HG03135 (cell line): Measurements from ENCODE around the gene BACE1-AS.

Experiments
- ATAC-seq: cut with Tn5 transposase; IDR thresholded peaks from one replicate; pipeline ENCODE4 v1.9.1; 2021; ENCODE audit warnings: mild to moderate bottlenecking, moderate library complexity; ENCODE audit not compliant: unreplicated experiment

BACE1-AS gene

GRCh38 chr11:117289795-117290194 is 1.4 kb upstream of the BACE1-AS start:
- no peak for ATAC-seq

- ATAC-seq = no peak
Measured at GRCh38 chr11:117292616-117293015, 1.5 kb downstream of the BACE1-AS start.

- no peak for ATAC-seq
Measured at GRCh38 chr11:117295438-117296137, 4.4 kb downstream of the BACE1-AS start.

GRCh38 chr11:117296881-117297280 is 5.7 kb downstream of the BACE1-AS start:
- ATAC-seq = no peak

GRCh38 chr11:117298195-117298594 is 7.0 kb downstream of the BACE1-AS start:
- ATAC-seq = no peak

- no peak for ATAC-seq
Measured at GRCh38 chr11:117299351-117300282, 8.5 kb downstream of the BACE1-AS start.

- no peak for ATAC-seq
Measured at GRCh38 chr11:117300283-117300663, 9.1 kb downstream of the BACE1-AS start.

GRCh38 chr11:117300773-117301172 is 9.6 kb downstream of the BACE1-AS start:
- ATAC-seq = no peak

- ATAC-seq = no peak
Measured at GRCh38 chr11:117302228-117302627, 11.1 kb downstream of the BACE1-AS start.

GRCh38 chr11:117303101-117303500 is 12.0 kb downstream of the BACE1-AS start:
- no peak for ATAC-seq

GRCh38 chr11:117303646-117304315 is 12.6 kb downstream of the BACE1-AS start:
- no peak for ATAC-seq

- no peak for ATAC-seq
Measured at GRCh38 chr11:117305145-117305544, 14.0 kb downstream of the BACE1-AS start.

- no peak for ATAC-seq
Measured at GRCh38 chr11:117309310-117309709, 18.2 kb downstream of the BACE1-AS start.

GRCh38 chr11:117313091-117313490 is 21.9 kb downstream of the BACE1-AS start:
- ATAC-seq = no peak

- ATAC-seq = no peak
Measured at GRCh38 chr11:117313828-117314768, 23.0 kb downstream of the BACE1-AS start.

- ATAC-seq = no peak
Measured at GRCh38 chr11:117314840-117315239, 23.7 kb downstream of the BACE1-AS start.

- no peak for ATAC-seq
Measured at GRCh38 chr11:117315285-117316196, 24.4 kb downstream of the BACE1-AS start.

GRCh38 chr11:117316197-117316961 is 25.2 kb downstream of the BACE1-AS start, which contains the start of gene BACE1:
Gene BACE1, minus strand, starts transcription at chr11:117316256. Its CDS starts 461 bp downstream, at chr11:117315795.
- ATAC-seq = no peak
